Measurements from ENCODE around the gene TMBIM1.
"Not testable (repeated sequence)": the region's sequence is repeated elsewhere in the genome, so short reads cannot be mapped to it uniquely, and the experiment has no call there.

Gene TMBIM1

DNA sequence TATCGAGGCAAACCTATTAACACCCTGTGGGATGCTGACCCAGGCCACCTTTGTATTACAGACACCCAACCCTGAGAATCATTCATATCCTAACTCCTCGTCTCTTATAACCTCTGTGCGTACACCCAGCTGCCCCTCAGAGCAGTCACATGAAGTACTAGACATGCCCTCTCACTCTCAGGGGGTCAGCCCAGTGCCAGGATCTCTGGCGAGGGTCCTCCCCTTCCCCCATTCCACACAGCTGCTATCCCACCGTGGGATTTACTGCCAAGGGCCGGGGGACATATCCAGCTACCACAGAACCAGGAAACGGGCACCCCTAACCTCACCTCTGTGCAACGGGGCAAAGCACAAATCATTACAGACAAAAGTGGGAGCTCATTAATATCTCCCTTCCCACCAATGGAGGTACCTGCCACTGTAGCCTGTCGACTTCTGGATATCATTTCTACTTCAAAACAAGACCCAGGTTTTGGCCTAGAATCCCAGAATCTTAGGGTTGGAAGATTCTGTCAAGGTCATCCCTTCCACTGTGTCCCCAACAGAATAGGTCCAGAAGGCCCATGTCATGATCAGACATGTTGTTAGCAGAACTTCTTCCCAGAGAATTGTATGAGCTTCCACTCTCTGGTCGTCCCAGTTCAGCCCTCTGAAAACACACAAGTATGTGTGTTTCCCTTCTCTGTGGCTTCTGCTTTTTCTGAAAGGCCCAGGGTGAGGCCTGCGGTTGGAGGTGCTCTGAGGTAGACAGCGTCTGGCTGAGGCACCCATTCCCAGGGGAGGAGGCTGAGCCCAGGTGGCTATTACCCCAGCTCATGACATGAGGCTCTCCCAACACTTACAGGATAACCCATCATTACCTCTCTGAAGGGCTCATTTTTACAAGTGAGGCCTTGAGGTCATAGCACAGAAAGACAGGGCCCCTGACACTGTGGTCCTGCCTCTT lies 1.7 kb downstream of the TMBIM1 start:
- peak; percentile 50 for DNase-seq

DNA sequence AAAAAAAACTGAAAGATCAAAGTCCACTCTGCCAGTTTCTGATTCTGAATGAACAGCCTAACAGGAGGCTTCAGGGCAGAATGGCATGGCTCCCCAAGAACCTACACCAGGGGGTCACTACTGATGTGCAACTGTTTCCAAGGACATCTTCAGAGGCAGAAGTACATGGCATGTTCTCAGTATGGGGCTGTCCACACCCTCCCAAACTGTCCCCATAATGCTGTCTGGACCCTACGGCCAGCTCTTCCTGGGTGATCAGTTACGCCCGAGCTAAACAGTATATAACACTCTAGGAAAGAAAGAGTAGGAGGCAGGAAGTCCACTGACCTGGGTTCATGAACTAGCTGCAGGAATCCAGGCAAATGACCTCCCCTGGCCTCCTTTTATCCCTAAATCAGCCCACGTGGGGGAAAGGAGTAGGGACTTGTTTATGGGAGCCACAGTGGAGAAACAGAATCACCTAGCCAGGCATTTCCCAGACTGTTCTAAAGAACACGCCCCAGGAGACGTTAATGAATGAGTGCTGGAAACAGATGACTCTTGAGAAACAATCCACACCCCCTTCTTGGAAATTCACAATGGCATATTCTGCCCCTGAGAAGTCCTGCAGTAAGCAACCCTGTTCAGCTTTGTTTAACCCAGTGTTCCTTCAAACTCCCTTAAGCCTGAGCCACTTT lies 2.5 kb downstream of the TMBIM1 start:
- DNase-seq: no peak

DNA sequence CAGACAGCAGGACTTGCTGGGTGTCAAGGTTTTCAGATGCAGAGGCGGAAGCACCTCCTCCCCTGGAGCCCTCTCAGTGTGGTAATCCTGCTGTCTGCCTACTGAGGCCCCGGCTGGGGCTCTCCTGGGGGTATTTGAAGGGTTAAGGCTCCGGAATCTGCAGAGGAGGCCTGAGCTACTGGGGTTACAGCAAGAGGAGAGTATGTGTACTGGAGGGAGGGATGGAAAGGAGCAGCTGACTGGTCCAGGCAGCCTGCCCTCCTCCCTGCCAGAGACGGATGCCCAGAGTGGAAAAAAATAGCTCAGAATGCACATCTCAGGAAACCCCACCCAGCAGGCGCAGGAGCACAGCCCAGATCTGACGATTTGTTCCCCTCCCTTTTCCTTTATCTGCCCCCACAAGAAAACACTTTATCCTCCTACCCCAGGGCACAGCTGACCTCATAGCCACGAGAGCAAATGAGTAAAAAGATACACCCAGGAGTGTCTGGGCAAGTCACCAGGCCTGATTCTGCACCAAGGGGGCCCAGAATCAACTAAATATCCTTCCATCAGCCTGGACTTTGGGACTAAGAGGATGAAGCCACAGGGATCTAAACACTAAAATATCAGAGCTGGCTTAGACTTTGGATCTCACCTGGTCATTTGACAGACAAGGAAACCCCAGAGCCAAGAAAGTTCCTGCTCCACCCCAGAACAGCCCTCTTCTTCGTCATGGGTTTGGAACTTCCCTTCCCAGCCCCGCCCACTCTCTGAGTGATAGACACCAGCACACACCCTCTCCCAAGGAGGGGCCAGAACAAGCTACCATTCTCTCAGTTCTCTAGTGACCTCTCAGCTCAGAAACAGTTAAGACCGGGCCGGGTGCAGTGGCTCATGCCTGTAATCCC lies 5.5 kb downstream of the TMBIM1 start:
- DNase-seq: peak; percentile 89

DNA sequence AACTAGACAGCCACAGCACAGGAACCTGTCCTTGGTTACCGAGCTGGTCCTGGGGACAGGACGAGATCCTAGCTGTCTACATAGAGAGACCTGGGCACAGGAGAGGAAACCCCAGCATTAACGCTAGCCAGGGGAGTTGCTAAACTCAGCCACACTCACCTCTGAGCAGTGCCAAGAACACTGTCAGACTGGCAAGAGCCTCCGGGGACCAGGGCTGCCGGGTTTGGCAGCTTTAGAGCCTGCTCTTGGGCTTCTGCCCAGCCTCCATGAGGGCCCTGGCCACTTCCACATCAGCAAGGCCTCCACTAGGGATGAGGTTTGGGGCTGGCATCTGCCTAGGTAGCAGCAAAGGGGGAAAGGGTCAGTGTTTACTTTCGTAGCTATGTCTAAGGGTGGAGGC lies 6.7 kb downstream of the TMBIM1 start:
- DNase-seq: no peak

DNA sequence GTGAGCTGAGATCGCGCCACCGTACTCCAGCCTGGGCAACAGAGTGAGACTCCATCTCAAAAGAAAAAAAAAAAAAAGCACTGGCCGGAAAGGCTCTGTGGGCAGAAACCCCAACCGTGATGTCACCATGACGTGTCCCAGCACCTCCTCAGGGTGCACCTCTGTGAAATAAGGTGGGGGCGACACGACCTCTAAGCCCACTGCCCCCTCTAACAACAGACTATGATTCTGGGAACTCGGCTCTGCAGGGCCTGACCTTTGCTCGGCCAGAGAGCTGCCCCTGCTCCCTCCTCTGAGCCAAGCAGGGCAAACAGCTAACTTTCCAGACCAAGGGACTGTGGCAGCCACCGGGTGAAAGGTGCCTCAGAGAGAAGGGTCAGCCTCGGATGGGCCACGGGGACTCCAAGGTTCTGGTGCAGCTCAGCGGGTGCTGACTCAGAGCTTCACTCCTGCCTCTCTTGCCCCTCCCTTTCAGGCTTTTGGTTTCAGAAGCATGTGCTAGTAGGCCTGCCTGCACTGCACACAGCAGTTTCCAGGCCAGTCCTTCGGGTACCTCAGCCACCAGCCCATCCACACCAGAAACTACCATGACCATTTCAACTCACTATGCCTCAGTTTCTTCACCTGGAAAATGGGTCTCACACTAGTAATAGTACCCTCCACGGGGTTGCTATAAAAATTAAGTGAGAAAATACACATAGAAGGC lies 8.0 kb downstream of the TMBIM1 start:
- peak; percentile 85 for DNase-seq

GRCh38 chr2:218282173-218282991 lies 9.9 kb downstream of the TMBIM1 start:
- no peak for DNase-seq

DNA sequence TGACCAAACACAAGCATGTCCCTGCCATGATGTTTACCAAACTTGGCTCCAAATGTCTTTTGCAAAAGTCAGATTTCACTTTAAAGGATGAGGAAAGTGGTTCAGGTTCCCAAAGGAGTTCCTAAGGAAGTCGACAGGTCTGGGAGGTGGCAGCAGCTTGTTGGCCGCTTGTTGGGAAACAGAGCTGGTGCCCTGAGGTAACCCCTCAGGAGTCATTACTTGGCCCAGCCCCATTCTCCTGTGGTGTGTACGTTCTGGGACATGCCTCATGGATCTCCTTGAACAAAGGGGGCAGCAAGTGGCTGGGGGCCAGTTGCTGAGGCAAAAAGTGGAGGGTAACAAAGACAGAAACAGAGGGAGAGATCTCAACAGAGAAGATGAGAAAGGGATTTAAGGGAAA lies 10.9 kb downstream of the TMBIM1 start:
- no peak for DNase-seq

DNA sequence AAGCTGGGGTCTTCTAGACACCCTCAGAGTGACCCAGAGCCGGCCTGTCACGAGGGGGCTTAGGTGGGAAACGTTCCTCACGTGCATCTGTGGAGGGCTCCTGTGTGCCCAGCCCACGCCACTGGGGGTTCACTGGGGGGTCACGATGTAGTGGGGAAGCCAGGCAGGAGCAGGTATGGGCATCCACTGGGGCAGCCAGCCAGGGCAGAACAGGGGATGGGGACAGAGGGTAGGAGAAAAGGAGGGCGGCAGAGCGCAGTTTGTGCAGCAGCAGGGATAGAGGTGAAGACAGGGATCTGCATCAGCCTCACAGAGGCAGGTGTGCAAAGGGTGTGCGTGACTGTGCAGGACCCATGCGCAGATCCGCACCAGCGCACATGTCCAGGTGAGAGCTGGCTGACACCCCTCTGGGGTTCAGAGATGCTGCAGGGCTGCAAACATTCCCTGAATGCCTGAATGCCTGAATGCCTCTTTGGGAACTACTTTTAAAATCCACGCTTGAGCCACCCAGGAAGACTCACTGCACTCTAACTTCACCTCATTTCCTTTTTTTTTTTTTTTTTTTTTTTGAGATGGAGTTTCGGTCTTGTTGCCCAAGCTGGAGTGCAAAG lies 11.9 kb downstream of the TMBIM1 start:
- no peak for DNase-seq

DNA sequence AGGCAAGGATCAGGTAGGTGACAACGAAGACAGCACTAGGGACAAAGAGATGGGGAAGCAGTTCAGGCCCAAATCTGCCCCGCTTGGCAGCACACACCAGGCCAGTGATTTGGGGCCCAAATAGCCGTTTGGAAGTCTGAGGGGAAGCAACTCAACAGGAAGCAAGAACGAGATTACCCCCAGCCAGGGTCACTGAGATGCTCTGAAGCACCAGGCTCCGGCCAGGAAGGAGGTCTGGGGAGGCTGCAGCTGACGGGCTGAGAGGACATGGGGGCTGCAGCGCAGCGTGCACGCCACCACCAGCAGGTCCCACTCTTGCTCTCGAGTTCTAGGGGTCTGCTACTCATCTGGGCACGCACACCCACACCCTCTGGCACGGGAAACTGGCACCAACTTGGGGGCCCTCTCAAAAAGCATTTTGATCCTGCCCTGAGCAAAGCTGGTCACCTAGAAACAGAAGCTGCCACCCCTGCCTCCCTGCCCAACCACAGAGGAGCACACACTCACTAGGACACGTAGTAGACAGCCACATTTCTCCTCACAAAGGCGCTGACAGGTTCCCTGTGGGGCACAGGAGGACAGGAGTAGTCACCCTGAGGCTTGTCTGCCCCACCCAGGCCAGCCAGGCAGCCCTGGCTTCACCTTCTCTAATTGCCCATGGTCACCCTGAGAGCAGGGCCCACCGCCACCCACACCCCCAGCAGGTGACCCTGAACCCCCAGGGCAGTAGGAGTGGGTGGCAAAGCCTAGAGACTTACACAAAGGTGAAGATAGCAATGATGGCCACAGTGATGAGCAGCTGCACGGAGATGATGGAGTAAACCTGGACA lies 13.6 kb downstream of the TMBIM1 start:
- DNase-seq: no peak

DNA sequence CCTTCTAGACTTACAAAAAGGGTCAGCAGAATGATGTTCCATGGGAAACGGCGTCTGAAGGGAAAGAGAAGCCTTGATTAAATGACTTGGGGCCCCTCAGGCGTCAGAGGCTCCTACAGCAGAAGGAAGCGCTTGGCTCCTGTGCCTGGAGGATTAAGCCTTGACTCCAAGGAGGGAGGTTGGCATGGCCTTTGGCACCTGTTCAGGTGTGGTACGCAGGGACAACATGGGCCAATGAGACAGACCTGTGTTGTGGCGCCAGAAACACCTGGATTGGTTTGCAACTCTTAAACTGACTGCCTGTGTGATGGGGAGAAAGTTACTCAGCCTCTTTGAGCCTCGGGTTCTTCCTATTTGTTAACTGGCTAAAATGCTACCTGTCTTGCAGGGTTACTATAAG lies 14.4 kb downstream of the TMBIM1 start:
- no peak for DNase-seq

GRCh38 chr2:218276986-218277755 lies 15.1 kb downstream of the TMBIM1 start:
- DNase-seq: no peak

DNA sequence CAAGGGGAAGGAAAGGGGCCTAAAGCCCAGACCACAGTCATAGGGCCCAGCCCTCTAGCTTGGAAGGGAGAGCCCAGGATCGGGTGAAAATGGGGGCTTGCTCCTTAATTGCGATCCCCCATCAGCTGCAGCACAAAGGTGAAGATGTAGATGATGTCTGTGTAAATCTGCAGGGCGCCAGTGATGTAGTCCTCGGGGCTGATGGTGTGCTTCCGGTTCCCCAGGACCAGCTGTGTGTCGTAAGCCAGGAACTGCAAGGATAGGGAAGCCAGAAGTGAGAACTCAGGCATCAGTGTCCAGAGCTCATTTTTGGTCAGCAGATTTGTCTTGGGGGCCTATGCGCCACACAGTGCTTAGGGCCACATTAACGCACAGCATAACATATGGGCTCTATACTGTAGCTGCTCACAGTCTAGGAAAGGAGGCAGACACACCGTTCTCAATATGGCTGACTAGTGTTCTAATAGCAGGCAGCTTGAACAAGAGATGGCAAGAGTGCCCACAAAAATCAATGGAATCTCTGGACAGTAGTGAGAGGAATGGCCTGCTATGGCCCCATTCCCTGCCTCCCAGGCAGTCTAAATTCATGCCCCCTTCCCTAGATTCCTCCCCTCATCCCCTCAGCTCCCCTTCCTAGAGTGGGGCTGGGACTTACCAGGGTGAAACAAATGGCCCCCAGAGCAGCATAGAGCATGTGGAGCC lies 16.8 kb downstream of the TMBIM1 start:
- no peak for DNase-seq

DNA sequence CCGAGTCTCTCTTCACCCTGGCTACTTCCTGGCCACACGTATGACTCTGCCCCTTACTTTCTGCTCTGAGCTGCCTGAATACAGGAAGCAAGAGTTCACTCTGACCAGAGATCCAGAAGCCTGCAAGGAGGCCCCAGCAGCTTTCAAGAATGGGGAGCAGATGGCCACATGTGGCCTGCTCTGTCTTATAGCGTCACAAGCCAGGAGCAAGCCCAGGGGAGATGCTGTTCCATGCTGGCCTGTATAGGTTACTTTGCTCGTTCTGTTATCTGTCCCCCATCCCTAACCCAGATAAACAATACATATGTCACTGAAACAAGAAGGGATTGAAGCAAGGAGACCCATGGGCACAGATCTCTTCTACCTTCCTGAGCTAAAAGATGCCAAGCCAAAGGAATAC lies 17.7 kb downstream of the TMBIM1 start:
- no peak for DNase-seq

GRCh38 chr2:218273908-218274249 lies 18.4 kb downstream of the TMBIM1 start:
- no peak for DNase-seq

DNA sequence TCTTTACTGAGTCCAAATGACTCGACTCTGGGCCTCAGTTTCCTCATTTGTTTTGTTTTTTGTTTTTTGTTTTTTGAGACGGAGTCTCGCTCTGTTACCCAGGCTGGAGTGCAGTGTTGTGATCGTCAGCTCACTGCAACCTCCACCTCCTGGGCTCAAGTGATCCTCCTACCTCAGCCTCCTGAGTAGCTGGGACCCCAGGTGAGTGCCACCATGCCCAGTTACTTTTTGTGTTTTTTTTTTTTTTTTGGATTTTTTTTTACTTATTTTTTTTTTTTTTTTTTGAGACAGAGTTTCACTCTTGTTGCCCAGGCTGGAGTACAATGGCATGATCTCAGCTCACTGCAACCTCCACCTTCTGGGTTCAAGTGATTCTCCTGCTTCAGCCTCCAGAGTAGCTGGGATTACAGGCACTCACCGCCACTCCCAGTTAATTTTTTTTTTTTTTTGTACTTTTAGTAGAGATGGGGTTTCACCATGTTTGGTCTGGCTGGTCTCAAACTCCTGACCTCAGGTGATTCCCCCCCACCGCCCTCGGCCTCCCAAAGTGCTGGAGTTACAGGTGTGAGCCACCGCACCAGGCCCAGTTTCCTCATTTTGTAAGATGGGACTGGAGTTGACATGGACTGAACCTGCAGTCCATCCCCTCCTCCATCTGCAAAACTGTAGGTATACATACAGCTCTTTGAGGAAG lies 18.9 kb downstream of the TMBIM1 start:
- not testable (repeated sequence) for DNase-seq

DNA sequence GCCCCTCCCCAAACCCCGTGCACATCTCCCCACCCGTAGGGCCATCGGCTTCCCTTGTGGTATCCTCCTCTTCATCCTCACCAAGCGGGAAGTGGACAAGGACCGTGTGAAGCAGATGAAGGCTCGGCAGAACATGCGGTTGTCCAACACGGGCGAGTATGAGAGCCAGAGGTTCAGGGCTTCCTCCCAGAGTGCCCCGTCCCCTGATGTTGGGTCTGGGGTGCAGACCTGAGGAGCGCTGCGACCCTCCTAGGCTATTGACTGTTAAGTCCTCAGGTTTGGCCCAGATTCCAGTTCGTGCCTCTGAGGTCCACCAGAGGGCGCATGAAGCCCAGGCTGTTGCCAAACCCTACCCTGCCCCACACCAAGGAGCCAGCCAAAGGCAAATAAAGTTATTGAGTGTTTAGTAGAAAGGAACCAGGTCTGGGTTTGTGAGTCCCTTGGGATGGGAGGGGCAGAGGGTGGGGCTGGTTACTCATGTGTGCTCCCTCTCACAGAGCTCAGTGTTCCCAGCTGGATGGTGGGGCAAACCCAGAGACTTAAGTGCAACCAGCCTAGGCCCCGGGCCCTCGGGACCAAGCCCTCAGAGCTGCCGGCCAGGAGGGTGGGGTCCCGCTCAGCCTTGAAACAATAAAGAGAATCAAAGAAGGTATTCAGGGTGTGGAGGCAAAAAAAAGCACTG lies 19.6 kb downstream of the TMBIM1 start:
- peak; percentile 80 for DNase-seq

DNA sequence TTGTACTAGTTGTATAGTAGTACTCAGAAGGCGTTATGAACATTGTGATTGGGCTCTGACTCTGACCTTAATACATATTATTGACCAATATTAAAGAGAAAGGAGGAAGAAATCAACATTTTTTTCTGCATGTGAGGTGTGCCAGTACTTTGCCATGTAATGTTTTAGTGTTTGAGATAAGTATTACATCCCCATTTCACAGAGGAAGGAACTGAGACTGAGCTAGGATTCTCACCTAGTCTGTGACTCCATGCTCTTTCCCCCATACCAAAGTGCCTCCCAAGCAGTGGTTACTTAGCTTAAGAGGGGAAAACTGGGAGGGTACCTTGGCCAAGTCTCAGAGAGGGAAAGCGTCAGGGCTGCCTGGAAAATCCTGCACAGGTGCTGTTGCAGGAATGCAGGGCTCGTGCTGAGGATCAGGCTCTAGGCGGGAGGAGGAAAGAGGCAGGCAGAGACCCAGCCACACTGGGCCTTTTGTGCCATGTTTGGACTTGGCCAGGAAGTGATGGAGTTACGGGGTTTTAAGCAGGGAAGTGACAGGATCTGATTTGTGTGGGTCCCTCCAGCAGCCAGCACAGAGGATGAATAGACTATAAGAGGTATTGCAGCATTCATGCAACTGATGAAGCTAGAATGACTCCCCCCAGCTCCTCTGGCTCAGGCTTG lies 20.3 kb downstream of the TMBIM1 start:
- no peak for DNase-seq
